ENCODE data around the gene ARHGAP31. TPM values are rescaled to one million over a fixed set of nuclear protein-coding genes. Genes with fewer than 3 reads are reported as not detected.
"Not testable (repeated sequence)": the region's sequence is repeated elsewhere in the genome, so short reads cannot be mapped to it uniquely, and the experiment has no call there.

ARHGAP31 gene
- total RNA-seq, 2 experiments from 2014 or later = 1.6 to 1.7 TPM

- no peak for ATAC-seq (ENCODE audit: low read depth)
Observed at GRCh38 chr3:119331661-119332060, 37.5 kb downstream of the ARHGAP31 start.

GRCh38 chr3:119333773-119334509 lies 39.8 kb downstream of the ARHGAP31 start:
- H3K4me3 Mint-ChIP-seq = no peak overlapping the region

More at GRCh38 chr3:119331661-119332060, 37.5 kb downstream of the ARHGAP31 start:
- Mint-ChIP-seq H3K9me3 (peaks cover 2% of the 10 kb centered on the region), H3K4me3 (no peak overlapping the region), H3K4me1 (no peaks in the 10 kb centered on the region), H3K27me3 (peaks cover 3% of the 10 kb centered on the region), H3K27ac (no peak overlapping the region), H3K36me3 (no peaks in the 10 kb centered on the region)
- DNase-seq = no peak
- POLR2A ChIA-PET = no interaction called here

GRCh38 chr3:119336823-119337222 lies 42.6 kb downstream of the ARHGAP31 start:
- Mint-ChIP-seq H3K27me3 (peaks cover 3% of the 10 kb centered on the region), H3K4me1 (no peaks in the 10 kb centered on the region)
- POLR2A ChIA-PET = no interaction called here

More at GRCh38 chr3:119333773-119334509, 39.8 kb downstream of the ARHGAP31 start:
- DNase-seq (no peak), ATAC-seq (ENCODE audit: low read depth) (no peak)
- H3K36me3 Mint-ChIP-seq = no peaks in the 10 kb centered on the region
- peaks cover 3% of the 10 kb centered on the region for H3K27me3 Mint-ChIP-seq
- peaks cover 2% of the 10 kb centered on the region for H3K9me3 Mint-ChIP-seq
- H3K4me1 Mint-ChIP-seq = no peaks in the 10 kb centered on the region
- H3K27ac Mint-ChIP-seq = no peak overlapping the region
- POLR2A ChIA-PET = no interaction called here

GRCh38 chr3:119337407-119337806 lies 43.2 kb downstream of the ARHGAP31 start:
- POLR2A ChIA-PET; H3K27me3 Mint-ChIP-seq; DNase-seq; H3K9me3 Mint-ChIP-seq; H3K36me3 Mint-ChIP-seq; ATAC-seq (ENCODE audit: low read depth); H3K4me3 Mint-ChIP-seq; H3K4me1 Mint-ChIP-seq; H3K27ac Mint-ChIP-seq: not testable (repeated sequence)

More at GRCh38 chr3:119336823-119337222, 42.6 kb downstream of the ARHGAP31 start:
- Mint-ChIP-seq H3K36me3 (no peaks in the 10 kb centered on the region), H3K27ac (no peak overlapping the region), H3K4me3 (no peak overlapping the region), H3K9me3 (peaks cover 1% of the 10 kb centered on the region)
- ATAC-seq (ENCODE audit: low read depth) (no peak), DNase-seq (no peak)

GRCh38 chr3:119338754-119339153 lies 44.6 kb downstream of the ARHGAP31 start:
- H3K4me3 Mint-ChIP-seq = no peak overlapping the region
- no peaks in the 10 kb centered on the region for H3K36me3 Mint-ChIP-seq
- H3K27me3 Mint-ChIP-seq = no peaks in the 10 kb centered on the region
- ATAC-seq (ENCODE audit: low read depth) (no peak), DNase-seq (no peak)
- POLR2A ChIA-PET = no interaction called here
- H3K27ac Mint-ChIP-seq = no peak overlapping the region
- no peaks in the 10 kb centered on the region for H3K4me1 Mint-ChIP-seq
- peaks cover 1% of the 10 kb centered on the region for H3K9me3 Mint-ChIP-seq

GRCh38 chr3:119340014-119340413 lies 45.8 kb downstream of the ARHGAP31 start:
- POLR2A ChIA-PET = no interaction called here
- ATAC-seq (ENCODE audit: low read depth) = no peak
- no peaks in the 10 kb centered on the region for H3K36me3 Mint-ChIP-seq

GRCh38 chr3:119340446-119340845 lies 46.3 kb downstream of the ARHGAP31 start:
- Mint-ChIP-seq H3K36me3 (no peaks in the 10 kb centered on the region), H3K4me1 (no peaks in the 10 kb centered on the region), H3K27ac (no peak overlapping the region), H3K9me3 (peaks cover 1% of the 10 kb centered on the region), H3K4me3 (no peak overlapping the region), H3K27me3 (no peaks in the 10 kb centered on the region)
- no peak for DNase-seq
- no peak for ATAC-seq (ENCODE audit: low read depth)
- POLR2A ChIA-PET = no interaction called here

More at GRCh38 chr3:119340014-119340413, 45.8 kb downstream of the ARHGAP31 start:
- H3K4me3 Mint-ChIP-seq = no peak overlapping the region
- peaks cover 1% of the 10 kb centered on the region for H3K9me3 Mint-ChIP-seq
- no peaks in the 10 kb centered on the region for H3K4me1 Mint-ChIP-seq
- DNase-seq = no peak
- H3K27me3 Mint-ChIP-seq = no peaks in the 10 kb centered on the region
- H3K27ac Mint-ChIP-seq = no peak overlapping the region

GRCh38 chr3:119342176-119342575 lies 48.0 kb downstream of the ARHGAP31 start:
- Mint-ChIP-seq H3K27me3 (peaks cover 8% of the 10 kb centered on the region), H3K27ac (no peak overlapping the region), H3K9me3 (no peaks in the 10 kb centered on the region), H3K36me3 (no peaks in the 10 kb centered on the region), H3K4me1 (no peaks in the 10 kb centered on the region), H3K4me3 (no peak overlapping the region)
- ATAC-seq (ENCODE audit: low read depth) = no peak
- DNase-seq = no peak
- POLR2A ChIA-PET = no interaction called here

- Mint-ChIP-seq H3K27me3 (peaks cover 8% of the 10 kb centered on the region), H3K4me3 (no peak overlapping the region), H3K4me1 (no peaks in the 10 kb centered on the region), H3K27ac (no peak overlapping the region), H3K9me3 (no peaks in the 10 kb centered on the region), H3K36me3 (no peaks in the 10 kb centered on the region)
- DNase-seq (no peak), ATAC-seq (ENCODE audit: low read depth) (no peak)
- POLR2A ChIA-PET = no interaction called here
Observed at GRCh38 chr3:119343719-119344118, 49.5 kb downstream of the ARHGAP31 start.

- H3K36me3 Mint-ChIP-seq = no peaks in the 10 kb centered on the region
- H3K27me3 Mint-ChIP-seq = peaks cover 17% of the 10 kb centered on the region
- DNase-seq = no peak
- no peaks in the 10 kb centered on the region for H3K4me1 Mint-ChIP-seq
- POLR2A ChIA-PET = no interaction called here
- no peaks in the 10 kb centered on the region for H3K9me3 Mint-ChIP-seq
- no peak overlapping the region for H3K27ac Mint-ChIP-seq
- ATAC-seq (ENCODE audit: low read depth) = no peak
- no peak overlapping the region for H3K4me3 Mint-ChIP-seq
Observed at GRCh38 chr3:119346076-119346496, 51.9 kb downstream of the ARHGAP31 start.

GRCh38 chr3:119347036-119347435 lies 52.9 kb downstream of the ARHGAP31 start:
- Mint-ChIP-seq H3K27me3 (peaks cover 17% of the 10 kb centered on the region), H3K9me3 (no peaks in the 10 kb centered on the region), H3K4me1 (peaks cover 2% of the 10 kb centered on the region), H3K36me3 (no peaks in the 10 kb centered on the region), H3K4me3 (no peak overlapping the region), H3K27ac (no peak overlapping the region)
- no peak for DNase-seq
- POLR2A ChIA-PET = no interaction called here
- no peak for ATAC-seq (ENCODE audit: low read depth)

GRCh38 chr3:119349354-119350041 lies 55.3 kb downstream of the ARHGAP31 start:
- Mint-ChIP-seq H3K9me3 (no peaks in the 10 kb centered on the region), H3K27me3 (peaks cover 17% of the 10 kb centered on the region), H3K27ac (no peak overlapping the region), H3K4me1 (peaks cover 16% of the 10 kb centered on the region), H3K4me3 (no peak overlapping the region), H3K36me3 (no peaks in the 10 kb centered on the region)
- no peak for ATAC-seq (ENCODE audit: low read depth)
- no peak for DNase-seq
- POLR2A ChIA-PET = no interaction called here

GRCh38 chr3:119350114-119350513 lies 55.9 kb downstream of the ARHGAP31 start:
- no peak overlapping the region for H3K27ac Mint-ChIP-seq
- H3K4me3 Mint-ChIP-seq = no peak overlapping the region
- H3K27me3 Mint-ChIP-seq = peaks cover 17% of the 10 kb centered on the region
- POLR2A ChIA-PET = no interaction called here
- no peak for ATAC-seq (ENCODE audit: low read depth)
- H3K9me3 Mint-ChIP-seq = no peaks in the 10 kb centered on the region
- DNase-seq = no peak
- peaks cover 16% of the 10 kb centered on the region for H3K4me1 Mint-ChIP-seq
- no peaks in the 10 kb centered on the region for H3K36me3 Mint-ChIP-seq

- Mint-ChIP-seq H3K27me3 (peaks cover 11% of the 10 kb centered on the region), H3K4me1 (peaks cover 16% of the 10 kb centered on the region), H3K4me3 (no peak overlapping the region), H3K9me3 (no peaks in the 10 kb centered on the region), H3K36me3 (no peaks in the 10 kb centered on the region), H3K27ac (no peak overlapping the region)
- no peak for ATAC-seq (ENCODE audit: low read depth)
- POLR2A ChIA-PET = interaction anchor here (1.3 kb wide), 1 partner anchor 57 kb away, joined by 4 read pairs; the partner anchor contains the start of gene ARHGAP31
- no peak for DNase-seq
Observed at GRCh38 chr3:119351581-119351980, 57.4 kb downstream of the ARHGAP31 start.

Measured in activated naive CD8-positive, alpha-beta T cell treated with anti-CD3 and anti-CD28 coated beads, Interleukin-2, amount 10 ng/mL, durations not matched to agents 7 days and 5 days (primary cell).